ENCODE data around the gene ATP11A. TPM values are rescaled to one million over a fixed set of nuclear protein-coding genes. Genes with fewer than 3 reads are reported as not detected.

Gene ATP11A
- total and polyA plus RNA-seq, 2 experiments from 2014 or later = 12.3 to 52.6 TPM

GRCh38 chr13:112750570-112750969 is 60.7 kb downstream of the ATP11A start:
- Mint-ChIP-seq H3K4me3 (no peak overlapping the region), H3K4me1 (peaks cover 29% of the 10 kb centered on the region), H3K27me3 (ENCODE audit: insufficient read depth, low read depth, poor library complexity) (peaks cover 9% of the 10 kb centered on the region), H3K9me3 (no peaks in the 10 kb centered on the region), H3K36me3 (ENCODE audit: low read depth) (no peaks in the 10 kb centered on the region; the same call in 2 of the 3 replicates), H3K27ac (no peak overlapping the region)
- no peak overlapping the region for H2AFZ ChIP-seq
- no peaks in the 10 kb centered on the region for H3F3A ChIP-seq (replicated peaks; ENCODE audit: low read depth)
- peaks cover 71% of the 10 kb centered on the region for H3K79me2 ChIP-seq (replicated peaks; ENCODE audit: insufficient read depth)
- no peak overlapping the region for H3K4me2 ChIP-seq
- DNase-seq (ENCODE audit: low spot score) = no peak
- H4K20me1 ChIP-seq (replicated peaks; ENCODE audit: insufficient read depth) = 0 out of 2 replicates have a peak, but pooled peaks cover 6% of the 10 kb centered on the region
- H3K36me3 ChIP-seq (ENCODE audit: insufficient read depth) = no peaks in the 10 kb centered on the region
- no peak overlapping the region for H3K27ac ChIP-seq (ENCODE audit: low read depth)
- no peak for ATAC-seq
- no peaks in the 10 kb centered on the region; the same call in 1 of the 2 replicates for H3K4me1 ChIP-seq (ENCODE audit: insufficient read depth)
- H3K9me2 ChIP-seq (ENCODE audit: insufficient read depth) = no peaks in the 10 kb centered on the region
- no peak overlapping the region for H3K4me3 ChIP-seq
- TF ChIP-seq CTCF (conservative IDR thresholded peaks at IDR 0.05; ENCODE audit: low read depth in 2 of 2) = no peak
- TF ChIP-seq STAT1 (IDR thresholded peaks at IDR 0.05; ENCODE audit: unreplicated experiment) = no peak
- no peak for TF ChIP-seq POLR2AphosphoS5 (IDR thresholded peaks at IDR 0.05; ENCODE audit: low read depth)
- no peak for TF ChIP-seq NANOG (IDR thresholded peaks at IDR 0.05; ENCODE audit: borderline replicate concordance)
- no peak for TF ChIP-seq EZH2phosphoT487 (IDR thresholded peaks at IDR 0.05; ENCODE audit: unreplicated experiment)
- TF ChIP-seq ZNF331 (CRISPR knock-in tag; IDR thresholded peaks at IDR 0.05; ENCODE audit: low read depth) = no peak
- no peak for TF ChIP-seq ZNF114 (CRISPR knock-in tag; IDR thresholded peaks at IDR 0.05)
- TF ChIP-seq JUNB (IDR thresholded peaks at IDR 0.05; ENCODE audit: unreplicated experiment) = no peak
- TF ChIP-seq CREB1 (CRISPR knock-in tag; IDR thresholded peaks at IDR 0.05; ENCODE audit: low read depth) = no peak
- no peak for TF ChIP-seq ETS1 (IDR thresholded peaks at IDR 0.05)
- no peak for TF ChIP-seq ZNF462 (CRISPR knock-in tag; IDR thresholded peaks at IDR 0.05)
- no peak for TF ChIP-seq EZH2 (IDR thresholded peaks at IDR 0.05; ENCODE audit: low read depth, unreplicated experiment)
- TF ChIP-seq REST (IDR thresholded peaks at IDR 0.05; ENCODE audit: unreplicated experiment) = no peak
- no peaks in the 10 kb centered on the region for H3K27me3 ChIP-seq (ENCODE audit: insufficient read depth)

Measured in GM23338 (cell line).